Measurements from ENCODE around the gene EIF1AD. TPM values are rescaled to one million over a fixed set of nuclear protein-coding genes. Genes with fewer than 3 reads are reported as not detected.

The EIF1AD gene
- total RNA-seq, 1 donor from 2014 or later, result 28.7 TPM

- DNase-seq (ENCODE audit: low spot score), result no peak
Measured at GRCh38 chr11:66004186-66004585, 2.2 kb upstream of the EIF1AD start.

GRCh38 chr11:66003291-66003690 is 1.3 kb upstream of the EIF1AD start:
- DNase-seq (ENCODE audit: low spot score), result no peak

- DNase-seq (ENCODE audit: low spot score), result no peak
Measured at GRCh38 chr11:66002648-66003225, 780 bp upstream of the EIF1AD start.

GRCh38 chr11:65997286-65997685 is 4.7 kb downstream of the EIF1AD start:
- no peak for DNase-seq (ENCODE audit: low spot score)

GRCh38 chr11:65992056-65992455 is 9.9 kb downstream of the EIF1AD start:
- no peak for DNase-seq (ENCODE audit: low spot score)

- peak; percentile 94 for DNase-seq (ENCODE audit: low spot score)
Measured at GRCh38 chr11:65988791-65989592, 13.0 kb downstream of the EIF1AD start.

GRCh38 chr11:65987336-65987735 is 14.6 kb downstream of the EIF1AD start:
- DNase-seq (ENCODE audit: low spot score), result no peak

- DNase-seq (ENCODE audit: low spot score), result no peak
Measured at GRCh38 chr11:65983589-65983987, 18.4 kb downstream of the EIF1AD start.

GRCh38 chr11:65982824-65983588 is 19.0 kb downstream of the EIF1AD start:
- DNase-seq (ENCODE audit: low spot score), result no peak

GRCh38 chr11:65981972-65982823 is 19.8 kb downstream of the EIF1AD start:
- DNase-seq (ENCODE audit: low spot score), result no peak

GRCh38 chr11:65981101-65981740 is 20.7 kb downstream of the EIF1AD start:
- DNase-seq (ENCODE audit: low spot score), result no peak

GRCh38 chr11:65979261-65979759 is 22.6 kb downstream of the EIF1AD start:
- DNase-seq (ENCODE audit: low spot score), result no peak

- DNase-seq (ENCODE audit: low spot score), result no peak
Measured at GRCh38 chr11:65978391-65979238, 23.3 kb downstream of the EIF1AD start.

GRCh38 chr11:65977621-65978390 is 24.2 kb downstream of the EIF1AD start:
- DNase-seq (ENCODE audit: low spot score), result no peak

- DNase-seq (ENCODE audit: low spot score), result no peak
Measured at GRCh38 chr11:65976216-65977176, 25.5 kb downstream of the EIF1AD start.

GRCh38 chr11:65975771-65976170 is 26.2 kb downstream of the EIF1AD start:
- DNase-seq (ENCODE audit: low spot score), result no peak

GRCh38 chr11:65973439-65974110 is 28.4 kb downstream of the EIF1AD start:
- DNase-seq (ENCODE audit: low spot score), result no peak

GRCh38 chr11:65972116-65972515 is 29.8 kb downstream of the EIF1AD start:
- DNase-seq (ENCODE audit: low spot score), result no peak

All from ureter (tissue), 1 donor.